Breast epithelium (tissue), 4 donors: ENCODE results near the gene FGA. TPM values are rescaled to one million over a fixed set of nuclear protein-coding genes. Genes with fewer than 3 reads are reported as not detected.

Experiments
- DNase-seq, 2 donors: peaks; one replicate each; pipeline ENCODE4 v3.0.0-alpha.2; 2019; ENCODE audit warnings: low spot score in 2 of 2
- H3K27ac ChIP-seq, 2 donors: fragments of 200-600 bp; sonication (generic) in 1 of 2; one replicate each; pipeline ENCODE4 v1.5.1; 2016 to 2019; ENCODE audit warnings: mild to moderate bottlenecking in 1 of 2
- H3K27me3 ChIP-seq, 2 donors: fragments of 200-600 bp; sonication (generic) in 1 of 2; one replicate each; pipeline versions ENCODE4 v1.5.1 to v1.6.0; 2017 to 2019; ENCODE audit warnings: control low read depth in 1 of 2, mild to moderate bottlenecking in 1 of 2
- H3K36me3 ChIP-seq: fragments of 200-600 bp; one replicate; pipeline ENCODE4 v1.5.1; 2019
- H3K4me1 ChIP-seq, 2 donors: fragments of 200-600 bp; sonication (generic); one replicate each; pipeline ENCODE4 v1.5.1; 2016 to 2019; ENCODE audit warnings: control low read depth in 1 of 2
- H3K4me3 ChIP-seq, 3 donors: fragments of 200-600 bp; sonication (generic); 1 replicate in 2 of 3; 2 replicates in 1 of 3; pipeline ENCODE4 v1.5.1; 2016 to 2019; ENCODE audit warnings: mild to moderate bottlenecking in 3 of 3, moderate library complexity in 2 of 3
- H3K9me3 ChIP-seq, 2 donors: fragments of 200-600 bp; sonication (generic) in 1 of 2; one replicate each; pipeline ENCODE4 v1.5.1; 2016 to 2019; ENCODE audit warnings: control low read depth in 1 of 2
- POLR2A ChIP-seq: fragments of 450-650 bp; IDR thresholded peaks from one replicate; pipeline ENCODE4 v1.6.1; 2016; ENCODE audit warnings: antibody characterized with exemption, mild to moderate bottlenecking, moderate library complexity
- POLR2AphosphoS5 ChIP-seq, 3 donors: sonication (generic); formaldehyde crosslinking; IDR thresholded peaks; one replicate each; pipeline ENCODE4 v1.6.1; 2017; ENCODE audit warnings: antibody characterized with exemption in 3 of 3
- intact Hi-C: fragments of 100-400 bp; cut with DNase I; formaldehyde crosslinking; loops from one replicate; pipeline ENCODE4 v1.15.1; 2023; ENCODE audit warnings: low total_unique reads
- total RNA-seq, 3 donors: library from RNA; depleted of rRNA; stranded (reverse); fragments of >200 nt; gene quantifications; one replicate each; pipeline ENCODE4 v1.1.0, GENCODE V29; 2016
- TF ChIP-seq, protein P1 (sequence below), 3 donors: fragments of 450-650 bp; IDR thresholded peaks; one replicate each; pipeline ENCODE4 v1.5.1; 2016 to 2017; ENCODE audit warnings: antibody characterized with exemption in 3 of 3, mild to moderate bottlenecking in 3 of 3, moderate library complexity in 3 of 3

FGA gene
- total RNA-seq, 3 donors from 2014 or later: 0.66 TPM; not detected in 2

- DNase-seq: no peak
- intact Hi-C loops: no loop called here
- Histone ChIP-seq H3K4me3 (no peak overlapping the region), H3K27me3 (no peaks in the 10 kb centered on the region), H3K4me1 (no peaks in the 10 kb centered on the region), H3K9me3 (no peaks in the 10 kb centered on the region), H3K36me3 (no peaks in the 10 kb centered on the region), H3K27ac (no peak overlapping the region)
- TF ChIP-seq POLR2A: no peak
- TF ChIP-seq, protein P1, sequence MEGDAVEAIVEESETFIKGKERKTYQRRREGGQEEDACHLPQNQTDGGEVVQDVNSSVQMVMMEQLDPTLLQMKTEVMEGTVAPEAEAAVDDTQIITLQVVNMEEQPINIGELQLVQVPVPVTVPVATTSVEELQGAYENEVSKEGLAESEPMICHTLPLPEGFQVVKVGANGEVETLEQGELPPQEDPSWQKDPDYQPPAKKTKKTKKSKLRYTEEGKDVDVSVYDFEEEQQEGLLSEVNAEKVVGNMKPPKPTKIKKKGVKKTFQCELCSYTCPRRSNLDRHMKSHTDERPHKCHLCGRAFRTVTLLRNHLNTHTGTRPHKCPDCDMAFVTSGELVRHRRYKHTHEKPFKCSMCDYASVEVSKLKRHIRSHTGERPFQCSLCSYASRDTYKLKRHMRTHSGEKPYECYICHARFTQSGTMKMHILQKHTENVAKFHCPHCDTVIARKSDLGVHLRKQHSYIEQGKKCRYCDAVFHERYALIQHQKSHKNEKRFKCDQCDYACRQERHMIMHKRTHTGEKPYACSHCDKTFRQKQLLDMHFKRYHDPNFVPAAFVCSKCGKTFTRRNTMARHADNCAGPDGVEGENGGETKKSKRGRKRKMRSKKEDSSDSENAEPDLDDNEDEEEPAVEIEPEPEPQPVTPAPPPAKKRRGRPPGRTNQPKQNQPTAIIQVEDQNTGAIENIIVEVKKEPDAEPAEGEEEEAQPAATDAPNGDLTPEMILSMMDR (IDR thresholded peaks at IDR 0.05): no peak
- no peak for TF ChIP-seq POLR2AphosphoS5 (IDR thresholded peaks at IDR 0.05)
Measured at GRCh38 chr4:154569028-154569427, 21.5 kb downstream of the FGA start.

DNA sequence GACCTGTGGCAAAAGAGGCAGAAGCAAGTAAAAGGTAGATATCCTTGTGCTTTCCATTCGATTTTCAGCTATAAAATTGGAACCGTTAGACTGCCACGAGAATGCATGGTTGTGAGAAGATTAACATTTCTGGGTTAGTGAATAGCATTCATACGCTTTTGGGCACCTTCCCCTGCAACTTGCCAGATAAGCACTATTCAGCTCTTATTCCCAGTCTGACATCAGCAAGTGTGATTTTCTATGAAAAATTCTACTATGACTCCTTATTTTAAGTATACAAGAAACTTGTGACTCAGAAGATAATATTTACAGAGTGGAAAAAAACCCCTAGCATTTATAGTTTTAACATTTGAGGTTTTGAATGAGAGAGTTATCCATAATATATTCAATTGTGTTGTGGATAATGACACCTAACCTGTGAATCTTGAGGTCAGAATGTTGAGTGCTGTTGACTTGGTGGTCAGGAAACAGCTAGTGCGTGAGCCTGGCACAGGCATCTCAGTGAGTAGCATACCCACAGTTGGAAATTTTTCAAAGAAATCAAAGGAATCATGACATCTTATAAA, 23.8 kb downstream of the FGA start:
- no peak overlapping the region for H3K27ac ChIP-seq
- no peaks in the 10 kb centered on the region for H3K4me1 ChIP-seq
- no peak for DNase-seq
- H3K4me3 ChIP-seq: no peak overlapping the region
- intact Hi-C loops: no loop called here
- no peaks in the 10 kb centered on the region for H3K9me3 ChIP-seq
- no peaks in the 10 kb centered on the region for H3K27me3 ChIP-seq
- TF ChIP-seq POLR2A: no peak
- H3K36me3 ChIP-seq: no peaks in the 10 kb centered on the region

GRCh38 chr4:154565704-154566103, 24.8 kb downstream of the FGA start:
- no peaks in the 10 kb centered on the region for H3K27me3 ChIP-seq
- DNase-seq: no peak
- intact Hi-C loops: no loop called here
- no peaks in the 10 kb centered on the region for H3K9me3 ChIP-seq
- no peak overlapping the region for H3K4me3 ChIP-seq
- H3K27ac ChIP-seq: no peak overlapping the region
- H3K36me3 ChIP-seq: no peaks in the 10 kb centered on the region
- no peaks in the 10 kb centered on the region for H3K4me1 ChIP-seq
- TF ChIP-seq POLR2AphosphoS5 (IDR thresholded peaks at IDR 0.05): no peak
- TF ChIP-seq, protein P1 (IDR thresholded peaks at IDR 0.05): no peak
- TF ChIP-seq POLR2A: no peak

DNA sequence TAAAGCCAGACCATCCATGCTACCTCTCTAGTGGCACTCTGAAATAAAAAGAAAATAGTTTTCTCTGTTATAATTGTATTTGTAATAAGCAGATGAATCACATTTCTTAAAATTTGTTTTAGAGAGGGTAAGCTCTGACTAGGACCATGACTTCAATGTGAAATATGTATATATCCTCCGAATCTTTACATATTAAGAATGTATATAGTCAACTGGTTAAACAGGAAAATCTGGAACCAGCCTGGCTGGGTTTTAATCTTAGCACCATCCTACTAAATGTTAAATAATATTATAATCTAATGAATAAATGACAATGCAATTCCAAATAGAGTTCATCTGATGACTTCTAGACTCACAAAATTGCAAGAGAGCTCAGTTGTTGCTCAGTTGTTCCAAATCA, 26.2 kb downstream of the FGA start:
- TF ChIP-seq POLR2A (no peak), POLR2AphosphoS5 (IDR thresholded peaks at IDR 0.05) (no peak)
- TF ChIP-seq, protein P1 (IDR thresholded peaks at IDR 0.05): no peak

GRCh38 chr4:154562697-154563254, 27.8 kb downstream of the FGA start, which contains the start of gene FGB:
TSS of gene FGB (plus strand) at chr4:154563011. CDS start at chr4:154563019, 8 bp downstream.
- Histone ChIP-seq H3K9me3 (no peaks in the 10 kb centered on the region), H3K36me3 (no peaks in the 10 kb centered on the region), H3K4me1 (no peaks in the 10 kb centered on the region), H3K4me3 (no peak within 1 kb of the TSS), H3K27ac (no peak within 1 kb of the TSS), H3K27me3 (no peaks in the 10 kb centered on the region)
- TF ChIP-seq POLR2AphosphoS5 (IDR thresholded peaks at IDR 0.05): no peak
- TF ChIP-seq, protein P1 (IDR thresholded peaks at IDR 0.05): no peak
- no peak for DNase-seq
- intact Hi-C loops: no loop called here

More for the DNA sequence above, 26.2 kb downstream of the FGA start:
- intact Hi-C loops: no loop called here
- Histone ChIP-seq H3K4me1 (no peaks in the 10 kb centered on the region), H3K27ac (no peak overlapping the region), H3K36me3 (no peaks in the 10 kb centered on the region), H3K9me3 (no peaks in the 10 kb centered on the region), H3K27me3 (no peaks in the 10 kb centered on the region), H3K4me3 (no peak overlapping the region)
- DNase-seq: no peak
